ENCODE results near the gene BTBD19. TPM values are rescaled to one million over a fixed set of nuclear protein-coding genes. Genes with fewer than 3 reads are reported as not detected.

Gene BTBD19
- total RNA-seq, 2 experiments from 2014 or later = 0.44 to 2.0 TPM

GRCh38 chr1:44860891-44861425 lies 52.6 kb downstream of the BTBD19 start:
- BruUV-seq (replicated peaks) = no TSS peak
- Histone ChIP-seq H2AFZ (ENCODE audit: low read length) (no peak overlapping the region), H3K27ac (ENCODE audit: low read depth, low read length, poor library complexity, severe bottlenecking) (no peak overlapping the region), H3K9me2 (ENCODE audit: insufficient read depth, low read length) (no peaks in the 10 kb centered on the region), H3K4me1 (ENCODE audit: insufficient read depth, low read length, poor library complexity, severe bottlenecking) (peaks cover 10% of the 10 kb centered on the region), H4K20me1 (ENCODE audit: insufficient read depth, low read length) (no peaks in the 10 kb centered on the region), H3K4me2 (ENCODE audit: low read length) (no peak overlapping the region), H3K4me3 (ENCODE audit: low read depth, low read length, poor library complexity, severe bottlenecking) (no peak overlapping the region), H3K9me3 (ENCODE audit: low read length) (no peaks in the 10 kb centered on the region), H3K79me2 (ENCODE audit: insufficient read depth, low read depth, low read length) (no peaks in the 10 kb centered on the region), H3K36me3 (ENCODE audit: insufficient read depth, low read length) (peaks cover 14% of the 10 kb centered on the region)
- intact Hi-C loops (cut with micrococcal nuclease; ENCODE audit: unreplicated experiment) = no loop called here
- ChIA-PET CTCF (ENCODE audit: unreplicated experiment) (interaction anchor here (0.6 kb wide), 1 partner anchor 1788 kb away, joined by 3 read pairs; no protein-coding TSS in a partner anchor), POLR2A (interaction anchor here (0.6 to 1.0 kb wide), 3 partner anchors 24 to 1012 kb away, joined by 3 read pairs; no protein-coding TSS in a partner anchor)
- no peak for DNase-seq (ENCODE audit: low spot score)
- TF ChIP-seq EZH2phosphoT487 (IDR thresholded peaks at IDR 0.05; ENCODE audit: borderline replicate concordance, low read depth, low read length) = no peak
- TF ChIP-seq, protein P1, sequence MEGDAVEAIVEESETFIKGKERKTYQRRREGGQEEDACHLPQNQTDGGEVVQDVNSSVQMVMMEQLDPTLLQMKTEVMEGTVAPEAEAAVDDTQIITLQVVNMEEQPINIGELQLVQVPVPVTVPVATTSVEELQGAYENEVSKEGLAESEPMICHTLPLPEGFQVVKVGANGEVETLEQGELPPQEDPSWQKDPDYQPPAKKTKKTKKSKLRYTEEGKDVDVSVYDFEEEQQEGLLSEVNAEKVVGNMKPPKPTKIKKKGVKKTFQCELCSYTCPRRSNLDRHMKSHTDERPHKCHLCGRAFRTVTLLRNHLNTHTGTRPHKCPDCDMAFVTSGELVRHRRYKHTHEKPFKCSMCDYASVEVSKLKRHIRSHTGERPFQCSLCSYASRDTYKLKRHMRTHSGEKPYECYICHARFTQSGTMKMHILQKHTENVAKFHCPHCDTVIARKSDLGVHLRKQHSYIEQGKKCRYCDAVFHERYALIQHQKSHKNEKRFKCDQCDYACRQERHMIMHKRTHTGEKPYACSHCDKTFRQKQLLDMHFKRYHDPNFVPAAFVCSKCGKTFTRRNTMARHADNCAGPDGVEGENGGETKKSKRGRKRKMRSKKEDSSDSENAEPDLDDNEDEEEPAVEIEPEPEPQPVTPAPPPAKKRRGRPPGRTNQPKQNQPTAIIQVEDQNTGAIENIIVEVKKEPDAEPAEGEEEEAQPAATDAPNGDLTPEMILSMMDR (conservative IDR thresholded peaks at IDR 0.05; ENCODE audit: low read length) = no peak

GRCh38 chr1:44862829-44863401 lies 54.6 kb downstream of the BTBD19 start:
- no peak for TF ChIP-seq EZH2phosphoT487 (IDR thresholded peaks at IDR 0.05; ENCODE audit: borderline replicate concordance, low read depth, low read length)
- TF ChIP-seq, protein P1 (conservative IDR thresholded peaks at IDR 0.05; ENCODE audit: low read length) = no peak
- no peaks in the 10 kb centered on the region for H3K9me3 ChIP-seq (ENCODE audit: low read length)
- H3K36me3 ChIP-seq (ENCODE audit: insufficient read depth, low read length) = peaks cover 13% of the 10 kb centered on the region
- H3K4me1 ChIP-seq (ENCODE audit: insufficient read depth, low read length, poor library complexity, severe bottlenecking) = peaks cover 10% of the 10 kb centered on the region
- no peak overlapping the region for H2AFZ ChIP-seq (ENCODE audit: low read length)
- no peak overlapping the region for H3K4me3 ChIP-seq (ENCODE audit: low read depth, low read length, poor library complexity, severe bottlenecking)
- DNase-seq (ENCODE audit: low spot score) = no peak
- no peak overlapping the region for H3K27ac ChIP-seq (ENCODE audit: low read depth, low read length, poor library complexity, severe bottlenecking)
- intact Hi-C loops (cut with micrococcal nuclease; ENCODE audit: unreplicated experiment) = no loop called here
- ChIA-PET POLR2A (no interaction called here), CTCF (ENCODE audit: unreplicated experiment) (no interaction called here)
- no peak overlapping the region for H3K4me2 ChIP-seq (ENCODE audit: low read length)
- H4K20me1 ChIP-seq (ENCODE audit: insufficient read depth, low read length) = no peaks in the 10 kb centered on the region
- no peaks in the 10 kb centered on the region for H3K79me2 ChIP-seq (ENCODE audit: insufficient read depth, low read depth, low read length)
- BruUV-seq (replicated peaks) = no TSS peak
- no peaks in the 10 kb centered on the region for H3K9me2 ChIP-seq (ENCODE audit: insufficient read depth, low read length)

Small RNAs within 50 kb of the gene (small RNA-seq; reads per million reads assigned to genes)
- gene AL136380.1 (not detected), gene SNORD38A (130 reads per million, percentile 99 among the genes with 10 or more reads in this experiment), gene SNORD38B (not detected), gene SNORD46 (993 reads per million, percentile 100 among the genes with 10 or more reads in this experiment), gene SNORD55 (not detected)

Other genes starting within 250 kb of the BTBD19 start
- gene TMEM53, start 134.0 kb upstream of the BTBD19 start, total RNA-seq (2014; rRNA removed; shearing (Covaris generic)) = 5.5 and 6.6 TPM in 2 replicates
- 8.1 and 8.9 TPM in 2 replicates for gene TMEM53, start 134.0 kb upstream of the BTBD19 start, total RNA-seq (2022)
- 5.3 and 7.8 TPM in 2 replicates for gene ARMH1, start 133.8 kb upstream of the BTBD19 start, total RNA-seq (2014; rRNA removed; shearing (Covaris generic))
- gene ARMH1, start 133.8 kb upstream of the BTBD19 start, total RNA-seq (2022) = 7.9 and 8.9 TPM in 2 replicates
- gene RNU5D-1, start 77.4 kb upstream of the BTBD19 start, total RNA-seq (2014; rRNA removed; shearing (Covaris generic)) = not detected in 2 replicates
- not detected in 2 replicates for gene RNU5D-1, start 77.4 kb upstream of the BTBD19 start, total RNA-seq (2022)
- gene KIF2C, start 68.7 kb upstream of the BTBD19 start, total RNA-seq (2014; rRNA removed; shearing (Covaris generic)) = 150 and 159 TPM in 2 replicates
- 140 and 156 TPM in 2 replicates for gene KIF2C, start 68.7 kb upstream of the BTBD19 start, total RNA-seq (2022)
- gene RPS8, start 33.0 kb upstream of the BTBD19 start, total RNA-seq (2014; rRNA removed; shearing (Covaris generic)) = 4,149 and 4,355 TPM in 2 replicates
- gene RPS8, start 33.0 kb upstream of the BTBD19 start, total RNA-seq (2022) = 2,707 and 2,775 TPM in 2 replicates
- 0.44 and 0.93 TPM in 2 replicates for gene BEST4, start 20.4 kb upstream of the BTBD19 start, total RNA-seq (2014; rRNA removed; shearing (Covaris generic))
- gene BEST4, start 20.4 kb upstream of the BTBD19 start, total RNA-seq (2022) = 3.1 and 3.3 TPM in 2 replicates
- 8.3 and 10.1 TPM in 2 replicates for gene PLK3, start 8.1 kb upstream of the BTBD19 start, total RNA-seq (2014; rRNA removed; shearing (Covaris generic))
- gene PLK3, start 8.1 kb upstream of the BTBD19 start, total RNA-seq (2022) = 8.8 and 10.8 TPM in 2 replicates
- 1.5 TPM in 1 of 2 replicates, not detected in the other for gene DYNLT4, start 1.2 kb upstream of the BTBD19 start, total RNA-seq (2014; rRNA removed; shearing (Covaris generic))
- not detected in 2 replicates for gene DYNLT4, start 1.2 kb upstream of the BTBD19 start, total RNA-seq (2022)
- gene PTCH2, start 34.7 kb downstream of the BTBD19 start, total RNA-seq (2014; rRNA removed; shearing (Covaris generic)) = 0.39 and 0.60 TPM in 2 replicates
- gene PTCH2, start 34.7 kb downstream of the BTBD19 start, total RNA-seq (2022) = 0.68 and 1.0 TPM in 2 replicates
- 24.7 and 26.6 TPM in 2 replicates for gene EIF2B3, start 178.1 kb downstream of the BTBD19 start, total RNA-seq (2014; rRNA removed; shearing (Covaris generic))
- gene EIF2B3, start 178.1 kb downstream of the BTBD19 start, total RNA-seq (2022) = 23.7 and 25.5 TPM in 2 replicates
- 12.4 and 13.3 TPM in 2 replicates for gene HECTD3, start 202.8 kb downstream of the BTBD19 start, total RNA-seq (2014; rRNA removed; shearing (Covaris generic))
- 30.1 and 31.9 TPM in 2 replicates for gene HECTD3, start 202.8 kb downstream of the BTBD19 start, total RNA-seq (2022)
- 57.4 and 73.5 TPM in 2 replicates for gene UROD, start 203.7 kb downstream of the BTBD19 start, total RNA-seq (2014; rRNA removed; shearing (Covaris generic))
- gene UROD, start 203.7 kb downstream of the BTBD19 start, total RNA-seq (2022) = 61.6 and 64.4 TPM in 2 replicates